GM12872 (cell line): ENCODE data around the gene HADH.

Experiments used
- CTCF ChIP-seq: IDR thresholded peaks from 3 replicates; pipeline ENCODE4 v1.5.1; 2011; ENCODE audit warnings: low read depth, mild to moderate bottlenecking, low read length, moderate library complexity; ENCODE audit not compliant: insufficient read depth

HADH gene

DNA sequence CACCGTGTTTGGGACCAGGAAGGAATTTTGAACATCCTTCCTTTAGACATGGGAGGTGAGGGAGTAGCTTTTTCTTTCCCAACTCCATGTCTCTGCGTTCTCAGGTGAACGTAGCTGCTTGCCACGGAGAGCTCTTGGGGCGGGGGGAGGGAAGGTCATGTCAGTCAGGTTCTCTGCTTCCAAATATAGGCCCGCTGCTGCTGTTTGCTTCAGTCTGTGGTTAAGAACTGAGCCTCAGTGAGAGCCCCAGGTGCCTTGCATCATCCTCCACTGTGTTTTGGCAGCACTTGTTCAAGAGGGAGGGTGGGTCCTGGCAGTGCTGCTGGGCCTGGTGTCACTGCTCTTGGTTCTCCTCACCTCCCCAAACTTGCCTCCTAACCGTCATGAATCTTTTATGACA, 46.5 kb downstream of the HADH start:
- no peak for TF ChIP-seq CTCF

DNA sequence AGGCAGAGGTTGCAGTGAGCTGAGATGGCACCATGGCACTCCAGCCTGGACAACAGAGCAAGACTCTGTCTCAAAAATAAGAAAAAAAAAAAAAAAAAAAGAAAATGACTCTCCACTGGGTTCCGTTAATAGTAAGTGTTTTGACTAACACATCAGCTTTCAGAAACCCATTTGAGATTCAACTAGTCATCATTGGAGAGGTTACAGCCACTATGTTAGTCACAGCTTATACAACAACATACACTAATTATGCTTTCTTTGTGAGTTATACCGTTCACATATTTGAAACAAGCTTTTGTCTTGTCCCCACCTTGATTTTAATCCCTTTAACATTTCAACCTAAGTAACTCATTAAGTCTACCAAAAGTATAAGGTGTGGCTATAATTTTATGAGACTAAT, 48.2 kb downstream of the HADH start:
- TF ChIP-seq CTCF = no peak

- peak; percentile 15; the same call in 1 of the 3 replicates for TF ChIP-seq CTCF
These were observed 53.2 kb downstream of the HADH start for GRCh38 chr4:108042927-108043326.

- no peak for TF ChIP-seq CTCF
These were observed 53.8 kb downstream of the HADH start for GRCh38 chr4:108043526-108043925.

- TF ChIP-seq CTCF = no peak
These were observed 55.4 kb downstream of the HADH start for GRCh38 chr4:108044951-108045686.

DNA sequence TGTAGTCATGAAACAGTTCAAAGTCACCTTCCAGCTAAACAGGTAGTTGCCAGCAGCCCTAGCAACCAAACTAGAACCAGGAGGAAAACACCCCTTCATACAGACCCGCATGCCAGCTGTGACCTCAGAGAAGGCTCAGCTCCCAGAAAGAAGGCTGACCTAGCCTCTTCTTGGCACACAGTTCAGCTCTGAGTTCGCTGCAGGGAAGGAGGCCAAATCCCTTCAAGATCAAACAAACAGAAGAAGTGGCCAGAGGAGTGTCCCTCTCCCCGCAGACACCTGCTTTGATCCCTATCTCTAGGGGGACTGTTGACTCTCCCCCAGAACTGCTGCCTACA, 56.0 kb downstream of the HADH start:
- no peak for TF ChIP-seq CTCF

DNA sequence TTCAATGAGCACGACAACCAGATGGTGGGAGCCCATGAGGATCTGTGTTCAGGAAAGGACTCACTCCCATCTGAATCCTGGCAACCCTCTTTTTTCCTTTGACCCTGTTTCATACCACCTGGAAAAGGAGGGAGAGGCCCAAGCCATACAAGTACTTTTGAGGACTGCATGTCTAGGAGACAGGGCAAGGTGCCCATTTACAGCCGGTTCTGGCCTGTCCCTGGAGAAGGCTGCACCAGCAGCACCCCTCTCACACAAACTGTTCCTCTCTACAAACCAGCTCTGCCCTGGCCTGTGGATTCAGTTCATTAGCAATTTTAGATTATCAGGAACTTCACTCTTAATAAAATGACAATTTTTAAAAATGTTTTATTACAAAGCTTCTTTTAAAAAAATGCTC, 57.5 kb downstream of the HADH start:
- TF ChIP-seq CTCF = no peak
